ENCODE data around the gene TMEM86A. TPM values are rescaled to one million over a fixed set of nuclear protein-coding genes. Genes with fewer than 3 reads are reported as not detected.

TMEM86A gene
- total and polyA plus RNA-seq, 2 donors (not counting 3 experiments of a cell fraction or from before 2014, with no cell fraction given): 2.1 to 2.6 TPM

DNA sequence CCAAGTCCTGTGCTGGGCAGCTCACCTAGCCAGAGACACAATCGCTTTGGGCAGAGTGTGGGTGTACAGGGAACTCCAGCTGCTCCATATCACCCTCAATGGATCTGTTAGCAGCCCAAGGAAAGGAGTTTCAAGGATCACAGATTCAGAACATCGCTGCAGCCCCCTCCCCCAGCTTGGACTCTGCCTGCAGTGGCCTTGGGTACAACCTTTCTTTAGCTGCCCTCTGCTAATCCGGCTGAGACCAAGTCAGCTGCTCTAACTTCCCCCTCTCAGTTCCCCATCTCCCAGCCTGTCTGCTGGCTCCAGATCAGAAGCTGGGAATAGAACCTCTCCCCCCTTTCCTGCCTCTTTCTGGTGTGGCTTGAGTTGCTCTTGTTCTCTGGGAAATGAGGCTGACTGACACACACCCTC is 1.3 kb downstream of the TMEM86A start:
- intact Hi-C loops (cut with micrococcal nuclease) (no loop called here), dilution Hi-C loops (cut with MboI; ENCODE audit: extremely low pct_ligation_motif_present, low sequenced_read_pairs) (no loop called here)
- H3K9me3 ChIP-seq (replicated peaks; ENCODE audit: control insufficient read depth, insufficient read depth, low read length): no peaks in the 10 kb centered on the region
- ChIA-PET POLR2A (no interaction called here), CTCF (interaction anchor here (0.9 to 1.2 kb wide), 2 partner anchors 23 to 65 kb away, joined by 3 read pairs; no protein-coding TSS in a partner anchor)
- no peak overlapping the region for H2AFZ ChIP-seq (ENCODE audit: low read depth, low read length)
- H3K36me3 ChIP-seq (ENCODE audit: control insufficient read depth in 2 of 2, extremely low read depth in 1 of 2, insufficient read depth in 2 of 2, low read length in 2 of 2): peaks cover 0 to 2% of the 10 kb centered on the region in 2 experiments
- H4K20me1 ChIP-seq (replicated peaks; ENCODE audit: control insufficient read depth, extremely low read depth, insufficient read depth, low read length): no peaks in the 10 kb centered on the region
- H3K9me1 ChIP-seq (replicated peaks; ENCODE audit: control insufficient read depth, extremely low read depth, insufficient read depth, low read length): no peaks in the 10 kb centered on the region
- TF ChIP-seq EZH2 (IDR thresholded peaks at IDR 0.05; ENCODE audit: borderline replicate concordance, low read depth, low read length, severe bottlenecking) (no peak), FOS (IDR thresholded peaks at IDR 0.05; ENCODE audit: borderline replicate concordance, insufficient read depth, low read length) (no peak), MYC (IDR thresholded peaks at IDR 0.05; ENCODE audit: low read depth, low read length) (no peak), GATA2 (IDR thresholded peaks at IDR 0.05; ENCODE audit: insufficient read depth, insufficient read length, low read depth, low read length) (no peak)
- TF ChIP-seq, protein P1, sequence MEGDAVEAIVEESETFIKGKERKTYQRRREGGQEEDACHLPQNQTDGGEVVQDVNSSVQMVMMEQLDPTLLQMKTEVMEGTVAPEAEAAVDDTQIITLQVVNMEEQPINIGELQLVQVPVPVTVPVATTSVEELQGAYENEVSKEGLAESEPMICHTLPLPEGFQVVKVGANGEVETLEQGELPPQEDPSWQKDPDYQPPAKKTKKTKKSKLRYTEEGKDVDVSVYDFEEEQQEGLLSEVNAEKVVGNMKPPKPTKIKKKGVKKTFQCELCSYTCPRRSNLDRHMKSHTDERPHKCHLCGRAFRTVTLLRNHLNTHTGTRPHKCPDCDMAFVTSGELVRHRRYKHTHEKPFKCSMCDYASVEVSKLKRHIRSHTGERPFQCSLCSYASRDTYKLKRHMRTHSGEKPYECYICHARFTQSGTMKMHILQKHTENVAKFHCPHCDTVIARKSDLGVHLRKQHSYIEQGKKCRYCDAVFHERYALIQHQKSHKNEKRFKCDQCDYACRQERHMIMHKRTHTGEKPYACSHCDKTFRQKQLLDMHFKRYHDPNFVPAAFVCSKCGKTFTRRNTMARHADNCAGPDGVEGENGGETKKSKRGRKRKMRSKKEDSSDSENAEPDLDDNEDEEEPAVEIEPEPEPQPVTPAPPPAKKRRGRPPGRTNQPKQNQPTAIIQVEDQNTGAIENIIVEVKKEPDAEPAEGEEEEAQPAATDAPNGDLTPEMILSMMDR (IDR thresholded peaks at IDR 0.05; ENCODE audit: extremely low read depth in 1 of 2, insufficient read depth in 1 of 2, low read depth in 1 of 2, low read length in 2 of 2): no peak
- H3K27ac ChIP-seq (ENCODE audit: insufficient read depth, low read depth, low read length): no peak overlapping the region
- H3K4me2 ChIP-seq (ENCODE audit: insufficient read depth, low read length): no peak overlapping the region
- H3K27me3 ChIP-seq (ENCODE audit: control insufficient read depth in 2 of 2, insufficient read depth in 2 of 2, low read length in 2 of 2): peaks cover 0 to under 1% of the 10 kb centered on the region in 2 experiments
- H3K4me1 ChIP-seq (ENCODE audit: control insufficient read depth, extremely low read depth, insufficient read depth, low read length): peaks cover 11% of the 10 kb centered on the region
- DNase-seq (ENCODE audit: low read depth, low spot score): no peak
- no peak overlapping the region for H3K4me3 ChIP-seq (replicated peaks in 1 of 3; ENCODE audit: insufficient read depth in 1 of 3, low read depth in 1 of 3, low read length in 3 of 3)
- BruUV-seq (replicated peaks): no TSS peak
- H3K79me2 ChIP-seq (ENCODE audit: control insufficient read depth, insufficient read depth, low read length): no peaks in the 10 kb centered on the region
- FAIRE-seq: no peak
- H3K9ac ChIP-seq (replicated peaks; ENCODE audit: extremely low read depth, insufficient read depth, low read length): no peak overlapping the region

- H3K36me3 ChIP-seq (ENCODE audit: control insufficient read depth in 2 of 2, extremely low read depth in 1 of 2, insufficient read depth in 2 of 2, low read length in 2 of 2): peaks cover 0 to 2% of the 10 kb centered on the region in 2 experiments
Observed at GRCh38 chr11:18700375-18700774, 1.8 kb downstream of the TMEM86A start.

More at GRCh38 chr11:18700375-18700774, 1.8 kb downstream of the TMEM86A start:
- intact Hi-C loops (cut with micrococcal nuclease): no loop called here
- Histone ChIP-seq H3K79me2 (ENCODE audit: control insufficient read depth, insufficient read depth, low read length) (no peaks in the 10 kb centered on the region), H3K9me1 (replicated peaks; ENCODE audit: control insufficient read depth, extremely low read depth, insufficient read depth, low read length) (no peaks in the 10 kb centered on the region), H3K9me3 (replicated peaks; ENCODE audit: control insufficient read depth, insufficient read depth, low read length) (no peaks in the 10 kb centered on the region), H3K4me3 (replicated peaks in 1 of 3; ENCODE audit: insufficient read depth in 1 of 3, low read depth in 1 of 3, low read length in 3 of 3) (no peak overlapping the region), H3K4me2 (ENCODE audit: insufficient read depth, low read length) (no peak overlapping the region), H3K4me1 (ENCODE audit: control insufficient read depth, extremely low read depth, insufficient read depth, low read length) (peaks cover 11% of the 10 kb centered on the region), H3K27me3 (ENCODE audit: control insufficient read depth in 2 of 2, insufficient read depth in 2 of 2, low read length in 2 of 2) (peaks cover 2 to 6% of the 10 kb centered on the region in 2 experiments), H3K9ac (replicated peaks; ENCODE audit: extremely low read depth, insufficient read depth, low read length) (no peak overlapping the region), H4K20me1 (replicated peaks; ENCODE audit: control insufficient read depth, extremely low read depth, insufficient read depth, low read length) (no peaks in the 10 kb centered on the region), H2AFZ (ENCODE audit: low read depth, low read length) (no peak overlapping the region), H3K27ac (ENCODE audit: insufficient read depth, low read depth, low read length) (no peak overlapping the region)
- ChIA-PET CTCF (interaction anchor here (1.2 kb wide), 1 partner anchor 23 kb away, joined by 3 read pairs; no protein-coding TSS in a partner anchor), POLR2A (no interaction called here)
- FAIRE-seq (no peak), DNase-seq (ENCODE audit: low read depth, low spot score) (no peak)
- TF ChIP-seq MAX (IDR thresholded peaks at IDR 0.05; ENCODE audit: insufficient read depth, insufficient read length) (no peak), MYC (IDR thresholded peaks at IDR 0.05; ENCODE audit: low read depth, low read length) (no peak), POLR2AphosphoS5 (IDR thresholded peaks at IDR 0.05; ENCODE audit: insufficient read depth, low read depth, low read length) (no peak), JUN (IDR thresholded peaks at IDR 0.05; ENCODE audit: borderline replicate concordance, insufficient read depth, insufficient read length, low read depth) (no peak), GATA2 (IDR thresholded peaks at IDR 0.05; ENCODE audit: insufficient read depth, insufficient read length, low read depth, low read length) (no peak), FOS (IDR thresholded peaks at IDR 0.05; ENCODE audit: borderline replicate concordance, insufficient read depth, low read length) (no peak), POLR2A (IDR thresholded peaks at IDR 0.05; ENCODE audit: low read depth, low read length) (no peak), EZH2 (IDR thresholded peaks at IDR 0.05; ENCODE audit: borderline replicate concordance, low read depth, low read length, severe bottlenecking) (no peak)
- TF ChIP-seq, protein P1 (IDR thresholded peaks at IDR 0.05; ENCODE audit: extremely low read depth in 1 of 2, insufficient read depth in 1 of 2, low read depth in 1 of 2, low read length in 2 of 2): no peak
- BruUV-seq (replicated peaks): no TSS peak
- dilution Hi-C loops (cut with MboI; ENCODE audit: extremely low pct_ligation_motif_present, low sequenced_read_pairs): no loop called here

Measured in endothelial cell of umbilical vein (primary cell).